DMS 273 (cell line): ENCODE measurements around the gene RMDN2.

Source experiments
- DNase-seq: peaks from one replicate; lab custom pipeline; 2025; ENCODE audit not compliant: unreplicated experiment; lab: John Stamatoyannopoulos, UW

RMDN2 gene

GRCh38 chr2:38037757-38038621 lies 112.9 kb downstream of the RMDN2 start:
- peak; percentile 77 for DNase-seq

DNA sequence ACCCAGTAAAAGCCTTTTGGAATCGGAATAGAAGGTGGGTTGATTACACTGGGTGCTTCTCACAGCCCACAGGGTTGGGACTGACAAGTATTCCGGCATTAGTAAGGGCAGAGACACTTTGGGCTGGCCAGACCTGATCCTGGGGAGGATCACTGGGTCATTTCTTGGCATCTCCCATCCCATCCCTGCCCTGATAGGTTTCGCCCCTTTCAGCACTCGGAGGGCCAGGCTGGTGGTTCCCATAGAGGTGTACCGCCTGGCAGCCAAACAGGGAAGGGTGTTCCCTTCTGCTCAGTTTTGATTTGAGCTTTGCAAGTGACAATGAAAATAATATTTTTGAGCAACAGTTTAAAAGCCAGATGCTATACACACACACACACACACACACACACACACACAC lies 113.6 kb downstream of the RMDN2 start:
- peak; percentile 33 for DNase-seq

GRCh38 chr2:38039121-38039910 lies 114.2 kb downstream of the RMDN2 start:
- DNase-seq, result no peak

DNA sequence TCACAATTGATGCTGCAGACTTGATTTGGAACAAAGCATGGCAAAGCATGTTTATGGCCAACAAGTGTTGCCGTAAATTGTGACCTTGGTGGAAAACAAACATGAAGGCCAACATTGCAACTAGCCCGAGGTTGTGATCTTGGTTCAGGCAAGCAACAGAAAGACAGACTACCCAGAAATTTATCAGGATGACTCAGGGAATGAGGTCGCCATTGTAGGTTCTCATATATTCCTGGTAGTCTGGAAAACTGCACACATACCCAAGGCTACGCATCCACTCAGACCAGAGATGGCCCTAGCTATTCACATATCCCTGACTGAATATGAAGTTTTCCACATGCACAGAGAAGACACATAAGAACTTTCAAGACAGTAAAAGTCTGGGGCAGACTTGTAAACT lies 120.7 kb downstream of the RMDN2 start:
- no peak for DNase-seq

GRCh38 chr2:38056216-38056615 lies 131.1 kb downstream of the RMDN2 start:
- no peak for DNase-seq

DNA sequence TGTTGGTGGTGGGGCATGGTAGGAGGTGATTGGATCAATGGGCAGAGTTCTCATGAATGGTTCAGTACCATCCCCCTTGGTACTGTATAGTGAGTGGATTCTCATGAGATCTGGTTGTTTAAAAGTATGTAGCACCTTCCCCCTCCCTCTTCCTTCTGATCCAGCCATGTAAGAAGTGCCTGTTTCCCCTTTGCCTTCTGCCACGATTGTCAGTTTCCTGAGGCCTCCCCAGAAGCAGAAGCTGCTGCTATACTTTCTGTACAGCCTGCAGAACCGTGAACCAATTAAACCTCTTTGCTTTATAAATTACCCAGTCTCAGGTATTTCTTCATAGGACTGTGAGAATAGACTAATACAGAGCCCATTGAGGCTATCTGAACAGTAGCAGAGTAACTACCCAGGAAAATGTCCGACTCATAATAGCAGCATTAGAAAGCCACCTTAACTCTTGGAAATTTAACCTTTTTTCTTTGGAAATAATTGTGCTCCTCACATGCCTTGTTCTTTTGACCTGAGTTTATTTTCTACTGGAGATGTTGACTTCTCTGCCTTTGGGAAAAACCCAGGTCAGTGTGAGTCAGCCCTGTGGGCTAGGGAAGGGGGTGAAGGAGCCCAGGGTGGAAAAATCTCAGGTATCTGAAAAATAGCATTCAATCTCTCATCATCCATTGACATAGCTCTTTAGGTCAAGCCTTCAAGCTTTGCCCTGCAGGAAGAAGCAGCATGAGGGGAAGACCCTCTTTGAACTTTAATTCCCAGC lies 132.7 kb downstream of the RMDN2 start:
- DNase-seq, result no peak

DNA sequence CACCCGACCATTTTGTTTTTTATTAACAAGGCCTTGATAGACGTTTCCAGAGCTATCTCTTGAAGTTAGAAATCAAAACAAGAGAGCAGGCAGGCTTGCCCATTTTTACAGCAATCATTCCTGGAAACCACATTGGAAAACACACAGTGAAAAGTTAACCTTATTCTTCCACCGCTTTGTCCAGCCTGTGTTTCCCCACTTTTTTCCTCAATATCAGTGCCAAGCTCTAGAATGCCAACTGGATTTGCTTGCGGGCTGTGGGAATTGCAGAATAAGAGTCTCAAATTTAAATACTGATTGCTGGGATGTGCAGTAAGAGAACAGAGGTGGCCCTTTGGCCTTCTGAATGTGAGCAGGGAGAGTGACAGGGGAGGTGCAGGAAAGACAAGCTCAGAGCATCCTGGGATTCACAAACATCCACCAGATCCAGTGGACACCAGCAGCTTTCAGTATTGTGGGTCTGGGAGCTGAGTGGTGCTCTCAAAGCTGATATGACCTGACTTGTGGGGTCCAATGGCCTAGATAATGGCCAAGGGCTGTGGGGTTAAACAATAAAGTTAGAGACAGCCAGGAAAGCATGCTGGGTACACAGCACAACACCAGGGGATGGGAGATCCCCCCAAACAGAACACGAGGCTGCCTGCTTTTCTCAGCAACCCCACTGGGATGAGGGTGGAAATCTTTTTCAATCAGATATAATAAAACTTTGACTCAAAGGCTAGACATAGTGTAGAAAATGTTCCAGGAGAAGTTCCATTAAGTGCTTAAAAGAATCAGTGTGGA lies 135.3 kb downstream of the RMDN2 start:
- no peak for DNase-seq

GRCh38 chr2:38064801-38065501 lies 139.9 kb downstream of the RMDN2 start:
- no peak for DNase-seq

- no peak for DNase-seq
These were observed 140.5 kb downstream of the RMDN2 start for GRCh38 chr2:38065502-38066135.

DNA sequence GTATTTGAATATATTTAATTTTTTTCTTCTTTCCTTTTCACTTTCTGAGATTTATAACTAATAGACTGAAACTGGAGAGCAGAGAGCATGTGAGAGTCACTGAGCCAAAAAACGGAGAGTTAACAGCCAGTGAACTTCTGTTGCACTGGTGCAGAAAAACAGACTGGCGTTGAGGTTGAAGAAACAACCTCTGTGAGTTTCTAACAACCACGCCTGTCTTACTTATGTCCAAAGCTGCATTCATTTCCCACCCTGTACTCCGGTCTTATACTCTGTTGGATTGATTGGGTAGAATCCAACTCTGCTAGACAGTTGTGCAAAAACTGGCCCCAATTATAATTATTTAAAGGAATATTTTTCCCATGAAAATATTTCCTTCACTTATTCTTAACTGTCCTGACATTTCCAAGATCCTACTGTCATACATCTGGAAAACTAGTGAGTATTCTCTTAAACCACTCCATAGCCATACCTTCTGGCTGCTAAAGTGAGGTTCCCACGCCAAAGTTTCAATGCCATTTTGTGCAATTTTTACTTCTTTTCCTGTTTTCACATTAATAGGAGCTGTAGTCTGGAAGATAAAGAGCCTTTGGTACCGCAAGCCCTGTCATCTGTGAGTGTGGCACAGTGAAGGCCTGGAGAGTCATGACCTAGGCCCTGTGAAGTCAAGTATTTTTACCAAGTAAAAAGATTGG lies 141.5 kb downstream of the RMDN2 start:
- DNase-seq, result no peak
